DOHH2 (cell line): ENCODE results near the gene GP5.

Source experiments
- H3F3A ChIP-seq: fragments of 200-600 bp; sonication (generic), shearing (Covaris generic); 2 replicates; pipeline ENCODE4 v1.6.0; 2016; ENCODE audit warnings: antibody characterized with exemption, mild to moderate bottlenecking; ENCODE audit not compliant: control insufficient read depth, insufficient read depth
- H3K27ac ChIP-seq: fragments of 200-600 bp; sonication (generic); 2 replicates; pipeline ENCODE4 v1.5.1; 2014; ENCODE audit warnings: low read depth, mild to moderate bottlenecking, low read length, moderate library complexity
- H3K27me3 ChIP-seq: fragments of 200-600 bp; sonication (generic); 2 replicates; pipeline ENCODE4 v1.6.1; 2014; ENCODE audit warnings: mild to moderate bottlenecking, low read length, mixed read lengths; ENCODE audit not compliant: control insufficient read depth
- H3K36me3 ChIP-seq: fragments of 200-600 bp; sonication (generic); 2 replicates; pipeline ENCODE4 v1.6.1; 2014; ENCODE audit warnings: mild to moderate bottlenecking, low read length, moderate library complexity, mixed read lengths; ENCODE audit not compliant: control insufficient read depth
- H3K4me1 ChIP-seq: fragments of 200-600 bp; sonication (generic); 2 replicates; pipeline ENCODE4 v1.6.1; 2014; ENCODE audit warnings: mild to moderate bottlenecking, low read length, mixed read lengths; ENCODE audit not compliant: control insufficient read depth
- H3K4me2 ChIP-seq: fragments of 200-600 bp; sonication (generic); 2 replicates; pipeline ENCODE4 v1.6.0; 2014; ENCODE audit warnings: mild to moderate bottlenecking, low read length, moderate library complexity
- H3K4me3 ChIP-seq: fragments of 200-600 bp; sonication (generic); 2 replicates; pipeline ENCODE4 v1.5.1; 2014; ENCODE audit warnings: mild to moderate bottlenecking, low read length, mixed read lengths
- H3K79me2 ChIP-seq: fragments of 200-600 bp; sonication (generic); 2 replicates; pipeline ENCODE4 v1.6.1; 2014; ENCODE audit warnings: mild to moderate bottlenecking, low read length, mixed read lengths; ENCODE audit not compliant: control insufficient read depth
- H3K9me2 ChIP-seq: fragments of 200-600 bp; sonication (generic); replicated peaks from 2 replicates; pipeline ENCODE4 v1.6.1; 2014; ENCODE audit warnings: mild to moderate bottlenecking, low read length, mixed read lengths; ENCODE audit not compliant: control insufficient read depth
- H3K9me3 ChIP-seq: fragments of 200-600 bp; sonication (generic); 2 replicates; pipeline ENCODE4 v1.6.1; 2014; ENCODE audit warnings: antibody characterized with exemption, low read length, mixed read lengths; ENCODE audit not compliant: control insufficient read depth, insufficient read depth
- H4K20me1 ChIP-seq: fragments of 200-600 bp; sonication (generic); 2 replicates; pipeline ENCODE4 v1.6.0; 2014; ENCODE audit warnings: low read depth, mild to moderate bottlenecking, antibody characterized with exemption, low read length, moderate library complexity; ENCODE audit not compliant: control insufficient read depth, insufficient read depth
- EZH2phosphoT487 ChIP-seq: fragments of 200-600 bp; sonication (generic); IDR thresholded peaks from 2 replicates; pipeline ENCODE4 v1.6.1; 2017; ENCODE audit warnings: borderline replicate concordance, mild to moderate bottlenecking, antibody characterized with exemption, low read length, moderate library complexity, mixed read lengths
- TF ChIP-seq, protein P1 (sequence below): fragments of 200-600 bp; sonication (generic); IDR thresholded peaks from one replicate; pipeline ENCODE4 v1.5.1; 2014; ENCODE audit warnings: antibody characterized with exemption, mild to moderate bottlenecking, low read depth, low read length; ENCODE audit not compliant: poor library complexity, severe bottlenecking

GP5 gene

DNA sequence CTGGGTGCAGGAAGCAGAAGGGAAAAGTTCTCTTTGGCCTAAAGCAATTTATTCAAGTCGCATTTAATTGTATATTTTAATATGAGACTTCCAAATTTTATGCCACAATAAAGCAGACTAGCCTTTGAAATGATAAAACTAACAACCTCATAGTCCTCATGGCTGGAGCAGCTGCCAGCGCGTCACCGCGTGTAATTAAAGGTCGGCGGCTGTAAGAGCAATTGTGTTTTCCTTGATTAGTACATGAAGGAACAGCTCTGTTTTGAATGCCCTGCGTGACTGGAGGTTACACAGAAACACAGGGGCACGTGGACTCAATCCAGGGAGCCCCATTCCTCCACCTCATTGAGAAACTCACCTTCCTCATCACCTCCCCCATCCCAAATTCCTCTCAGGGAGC lies 19.4 kb downstream of the GP5 start:
- no peaks in the 10 kb centered on the region for H3K4me1 ChIP-seq
- no peak overlapping the region for H3K4me3 ChIP-seq
- H3K4me2 ChIP-seq: no peak overlapping the region
- TF ChIP-seq, protein P1, sequence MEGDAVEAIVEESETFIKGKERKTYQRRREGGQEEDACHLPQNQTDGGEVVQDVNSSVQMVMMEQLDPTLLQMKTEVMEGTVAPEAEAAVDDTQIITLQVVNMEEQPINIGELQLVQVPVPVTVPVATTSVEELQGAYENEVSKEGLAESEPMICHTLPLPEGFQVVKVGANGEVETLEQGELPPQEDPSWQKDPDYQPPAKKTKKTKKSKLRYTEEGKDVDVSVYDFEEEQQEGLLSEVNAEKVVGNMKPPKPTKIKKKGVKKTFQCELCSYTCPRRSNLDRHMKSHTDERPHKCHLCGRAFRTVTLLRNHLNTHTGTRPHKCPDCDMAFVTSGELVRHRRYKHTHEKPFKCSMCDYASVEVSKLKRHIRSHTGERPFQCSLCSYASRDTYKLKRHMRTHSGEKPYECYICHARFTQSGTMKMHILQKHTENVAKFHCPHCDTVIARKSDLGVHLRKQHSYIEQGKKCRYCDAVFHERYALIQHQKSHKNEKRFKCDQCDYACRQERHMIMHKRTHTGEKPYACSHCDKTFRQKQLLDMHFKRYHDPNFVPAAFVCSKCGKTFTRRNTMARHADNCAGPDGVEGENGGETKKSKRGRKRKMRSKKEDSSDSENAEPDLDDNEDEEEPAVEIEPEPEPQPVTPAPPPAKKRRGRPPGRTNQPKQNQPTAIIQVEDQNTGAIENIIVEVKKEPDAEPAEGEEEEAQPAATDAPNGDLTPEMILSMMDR: no peak
- TF ChIP-seq EZH2phosphoT487: no peak
- no peak overlapping the region for H3K27ac ChIP-seq
- H3K36me3 ChIP-seq: no peaks in the 10 kb centered on the region
- H4K20me1 ChIP-seq: no peaks in the 10 kb centered on the region
- H3K9me2 ChIP-seq: no peaks in the 10 kb centered on the region
- no peaks in the 10 kb centered on the region for H3K9me3 ChIP-seq
- H3K27me3 ChIP-seq: no peaks in the 10 kb centered on the region
- no peaks in the 10 kb centered on the region for H3F3A ChIP-seq
- no peaks in the 10 kb centered on the region for H3K79me2 ChIP-seq

DNA sequence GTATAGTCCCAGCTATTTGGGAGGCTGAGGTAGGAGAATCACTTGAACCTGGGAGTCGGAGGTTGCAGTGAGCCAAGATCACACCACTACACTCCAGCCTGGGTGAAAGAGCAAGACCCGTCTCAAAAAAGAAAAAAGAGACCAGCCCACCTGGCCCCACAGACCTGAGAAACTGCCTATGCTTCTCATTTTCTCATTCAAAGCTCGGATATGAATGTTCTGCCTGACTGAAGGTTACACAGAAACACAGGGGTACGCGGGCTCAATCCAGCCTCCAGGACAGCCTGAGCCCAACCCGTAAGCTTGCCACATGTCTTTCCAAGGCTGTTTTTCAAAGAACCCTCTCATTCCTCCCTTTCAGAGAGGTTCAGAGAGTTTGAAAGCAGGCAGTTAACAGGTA lies 19.8 kb downstream of the GP5 start:
- Histone ChIP-seq H3K9me3 (no peaks in the 10 kb centered on the region), H3K4me1 (no peaks in the 10 kb centered on the region), H3K9me2 (no peaks in the 10 kb centered on the region), H3K27me3 (no peaks in the 10 kb centered on the region), H3F3A (no peaks in the 10 kb centered on the region), H3K36me3 (no peaks in the 10 kb centered on the region), H4K20me1 (no peaks in the 10 kb centered on the region), H3K79me2 (no peaks in the 10 kb centered on the region), H3K27ac (no peak overlapping the region), H3K4me3 (no peak overlapping the region), H3K4me2 (no peak overlapping the region)
- TF ChIP-seq, protein P1: no peak
- TF ChIP-seq EZH2phosphoT487: no peak

DNA sequence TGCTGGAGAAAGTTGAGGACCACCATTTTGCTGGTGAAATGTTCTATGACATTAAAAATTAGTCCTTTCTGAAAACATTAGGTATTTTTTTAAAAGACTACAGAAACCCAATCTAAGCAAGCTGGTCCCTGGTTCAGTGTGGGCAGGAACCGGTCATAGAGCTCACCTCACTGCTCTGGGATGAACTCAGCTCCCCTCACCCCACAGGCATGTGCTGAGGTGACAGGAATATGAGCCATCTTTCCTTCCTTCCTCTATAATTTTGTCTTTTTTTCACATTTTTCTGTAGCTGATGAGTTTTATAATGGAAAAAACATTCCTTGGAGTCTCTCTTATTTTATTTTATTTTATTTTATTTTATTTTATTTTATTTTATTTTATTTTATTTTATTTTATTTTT lies 21.4 kb downstream of the GP5 start:
- Histone ChIP-seq H3K27ac (no peak overlapping the region), H3K4me2 (no peak overlapping the region), H3F3A (no peaks in the 10 kb centered on the region), H3K79me2 (no peaks in the 10 kb centered on the region), H3K9me3 (no peaks in the 10 kb centered on the region), H3K36me3 (no peaks in the 10 kb centered on the region), H3K4me3 (no peak overlapping the region), H3K4me1 (no peaks in the 10 kb centered on the region), H4K20me1 (no peaks in the 10 kb centered on the region), H3K9me2 (no peaks in the 10 kb centered on the region), H3K27me3 (no peaks in the 10 kb centered on the region)
- TF ChIP-seq EZH2phosphoT487: no peak
- TF ChIP-seq, protein P1: no peak

DNA sequence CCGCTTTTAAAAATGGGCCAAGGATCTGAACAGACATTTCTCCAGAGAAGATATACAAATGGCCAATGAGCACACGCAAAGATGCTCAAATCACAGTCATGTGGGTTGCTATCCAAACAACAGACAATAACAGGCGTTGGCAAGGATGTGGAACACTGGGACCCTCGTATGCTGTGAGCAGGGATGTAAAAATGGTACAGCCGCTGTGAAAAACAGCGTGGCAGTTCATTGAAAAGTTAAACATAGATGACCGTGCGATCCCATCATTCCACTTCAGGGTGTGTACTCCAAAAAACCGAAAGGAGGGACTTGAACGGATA lies 22.9 kb downstream of the GP5 start:
- H3K4me3 ChIP-seq: no peak overlapping the region
- TF ChIP-seq, protein P1: no peak
- TF ChIP-seq EZH2phosphoT487: no peak
- H3K4me1 ChIP-seq: no peaks in the 10 kb centered on the region
- H3K79me2 ChIP-seq: no peaks in the 10 kb centered on the region
- H3K9me2 ChIP-seq: no peaks in the 10 kb centered on the region
- H3K27ac ChIP-seq: no peak overlapping the region
- no peaks in the 10 kb centered on the region for H3K36me3 ChIP-seq
- no peaks in the 10 kb centered on the region for H4K20me1 ChIP-seq
- H3K4me2 ChIP-seq: no peak overlapping the region
- no peaks in the 10 kb centered on the region for H3K27me3 ChIP-seq
- no peaks in the 10 kb centered on the region for H3K9me3 ChIP-seq
- H3F3A ChIP-seq: no peaks in the 10 kb centered on the region
